GM19467 (cell line): ENCODE data around the gene CUX1.
"Not testable (repeated sequence)": the region's sequence is repeated elsewhere in the genome, so short reads cannot be mapped to it uniquely, and the experiment has no call there.

Experiments used
- ATAC-seq: cut with Tn5 transposase; IDR thresholded peaks from one replicate; pipeline ENCODE4 v1.9.1; 2021; ENCODE audit warnings: mild to moderate bottlenecking, moderate library complexity; ENCODE audit not compliant: unreplicated experiment

Gene CUX1

GRCh38 chr7:101824440-101824839, 7.0 kb downstream of the CUX1 start:
- no peak for ATAC-seq

- ATAC-seq: no peak
Measured at GRCh38 chr7:101826081-101826835, 8.8 kb downstream of the CUX1 start.

GRCh38 chr7:101828301-101829020, 11.0 kb downstream of the CUX1 start:
- ATAC-seq: no peak

- ATAC-seq: no peak
Measured at GRCh38 chr7:101829374-101829773, 11.9 kb downstream of the CUX1 start.

- ATAC-seq: no peak
Measured at GRCh38 chr7:101829821-101830220, 12.4 kb downstream of the CUX1 start.

- ATAC-seq: not testable (repeated sequence)
Measured at GRCh38 chr7:101831396-101831795, 14.0 kb downstream of the CUX1 start.

- ATAC-seq: no peak
Measured at GRCh38 chr7:101832205-101832631, 14.8 kb downstream of the CUX1 start.

GRCh38 chr7:101832685-101833375, 15.4 kb downstream of the CUX1 start:
- ATAC-seq: no peak

GRCh38 chr7:101833799-101834198, 16.4 kb downstream of the CUX1 start:
- no peak for ATAC-seq

- ATAC-seq: no peak
Measured at GRCh38 chr7:101835136-101835535, 17.7 kb downstream of the CUX1 start.

GRCh38 chr7:101837433-101837832, 20.0 kb downstream of the CUX1 start:
- not testable (repeated sequence) for ATAC-seq

GRCh38 chr7:101838837-101839483, 21.5 kb downstream of the CUX1 start:
- ATAC-seq: no peak

GRCh38 chr7:101841328-101841727, 23.9 kb downstream of the CUX1 start:
- ATAC-seq: no peak

- ATAC-seq: no peak
Measured at GRCh38 chr7:101843293-101844271, 26.2 kb downstream of the CUX1 start.

GRCh38 chr7:101845974-101846373, 28.5 kb downstream of the CUX1 start:
- no peak for ATAC-seq

GRCh38 chr7:101846800-101847538, 29.5 kb downstream of the CUX1 start:
- ATAC-seq: no peak

GRCh38 chr7:101848208-101848951, 31.0 kb downstream of the CUX1 start:
- ATAC-seq: no peak

- not testable (repeated sequence) for ATAC-seq
Measured at GRCh38 chr7:101849314-101849713, 31.9 kb downstream of the CUX1 start.

GRCh38 chr7:101852364-101852763, 34.9 kb downstream of the CUX1 start:
- not testable (repeated sequence) for ATAC-seq
